NCI-H1417 treated with DMSO at 0.1 percent for 48 hours (cell line): Measurements from ENCODE around the gene FCHO1.
"Not testable (repeated sequence)": the region's sequence is repeated elsewhere in the genome, so short reads cannot be mapped to it uniquely, and the experiment has no call there.

Experiments used
- DNase-seq: peaks from one replicate; lab custom pipeline; 2025; lab: John Stamatoyannopoulos, UW

The FCHO1 gene

GRCh38 chr19:17765069-17765618 is 13.9 kb downstream of the FCHO1 start:
- DNase-seq = no peak

GRCh38 chr19:17766543-17767131 is 15.4 kb downstream of the FCHO1 start:
- no peak for DNase-seq

GRCh38 chr19:17767559-17767958 is 16.3 kb downstream of the FCHO1 start:
- no peak for DNase-seq

- DNase-seq = no peak
Measured at GRCh38 chr19:17770613-17771012, 19.3 kb downstream of the FCHO1 start.

GRCh38 chr19:17772172-17772571 is 20.9 kb downstream of the FCHO1 start:
- no peak for DNase-seq

GRCh38 chr19:17775245-17775927 is 24.1 kb downstream of the FCHO1 start:
- DNase-seq = no peak

- no peak for DNase-seq
Measured at GRCh38 chr19:17775991-17776803, 24.9 kb downstream of the FCHO1 start.

- not testable (repeated sequence) for DNase-seq
Measured at GRCh38 chr19:17777840-17778239, 26.6 kb downstream of the FCHO1 start.

- DNase-seq = no peak
Measured at GRCh38 chr19:17778251-17778967, 27.1 kb downstream of the FCHO1 start.

GRCh38 chr19:17778968-17779929 is 28.0 kb downstream of the FCHO1 start:
- DNase-seq = no peak

- DNase-seq = no peak
Measured at GRCh38 chr19:17780781-17781180, 29.5 kb downstream of the FCHO1 start.

GRCh38 chr19:17783721-17784120 is 32.4 kb downstream of the FCHO1 start:
- DNase-seq = not testable (repeated sequence)

- DNase-seq = no peak
Measured at GRCh38 chr19:17784201-17785008, 33.1 kb downstream of the FCHO1 start.

- no peak for DNase-seq
Measured at GRCh38 chr19:17787274-17787913, 36.1 kb downstream of the FCHO1 start.

- DNase-seq = no peak
Measured at GRCh38 chr19:17788632-17789031, 37.4 kb downstream of the FCHO1 start.

GRCh38 chr19:17790059-17790780 is 38.9 kb downstream of the FCHO1 start:
- no peak for DNase-seq

GRCh38 chr19:17794412-17794730 is 43.1 kb downstream of the FCHO1 start:
- no peak for DNase-seq

- no peak for DNase-seq
Measured at GRCh38 chr19:17794731-17795494, 43.6 kb downstream of the FCHO1 start, which contains the start of gene B3GNT3. B3GNT3 (plus strand) TSS chr19:17795138; CDS start chr19:17807808, 12,670 bp downstream.
